A673 (cell line): ENCODE data around the gene PDGFRB. TPM values are rescaled to one million over a fixed set of nuclear protein-coding genes. Genes with fewer than 3 reads are reported as not detected.

Experiments
- BruUV-seq: library from RNA; stranded (reverse); fragments of 400-500 nt; replicated peaks from 2 replicates; lab custom pipeline; 2021; lab: Mats Ljungman, UMichigan
- CTCF ChIA-PET: fragments of 300-600 bp; sonication (Branson Sonifier 250); formaldehyde crosslinking; loops from one replicate; lab custom pipeline; 2022; ENCODE audit warnings: antibody characterized with exemption; lab: Charles Lee
- POLR2A ChIA-PET: fragments of 300-600 bp; sonication (Branson Sonifier 250); formaldehyde crosslinking; loops from one replicate; lab custom pipeline; 2022; ENCODE audit warnings: antibody characterized with exemption; ENCODE audit not compliant: low non-redundant PET; lab: Charles Lee
- DNase-seq: peaks from one replicate; pipeline ENCODE4 v3.0.0-alpha.2; 2015; ENCODE audit warnings: low spot score
- H3K27ac ChIP-seq: fragments of 200-600 bp; sonication (generic); 2 replicates; pipeline ENCODE4 v1.5.1; 2016; ENCODE audit warnings: mixed run types, low read depth, mild to moderate bottlenecking, mixed read lengths, antibody characterized with exemption, low read length; ENCODE audit not compliant: poor library complexity, severe bottlenecking
- H3K27me3 ChIP-seq: fragments of 200-600 bp; sonication (generic); replicated peaks from 2 replicates; pipeline ENCODE4 v1.6.1; 2017; ENCODE audit warnings: mixed run types, low read depth, mild to moderate bottlenecking, mixed read lengths, antibody characterized with exemption, low read length; ENCODE audit not compliant: insufficient read depth, poor library complexity
- H3K36me3 ChIP-seq: fragments of 200-600 bp; sonication (generic); 2 replicates; pipeline ENCODE4 v1.6.1; 2016; ENCODE audit warnings: mixed run types, mild to moderate bottlenecking, mixed read lengths, antibody characterized with exemption, low read length; ENCODE audit not compliant: insufficient read depth, poor library complexity, severe bottlenecking
- H3K4me1 ChIP-seq: fragments of 200-600 bp; sonication (generic); 2 replicates; pipeline ENCODE4 v1.6.1; 2017; ENCODE audit warnings: mixed run types, mild to moderate bottlenecking, mixed read lengths, antibody characterized with exemption, low read length; ENCODE audit not compliant: insufficient read depth, poor library complexity, severe bottlenecking
- H3K4me3 ChIP-seq: fragments of 200-600 bp; sonication (generic); 2 replicates; pipeline ENCODE4 v1.5.1; 2016; ENCODE audit warnings: low read depth, mixed run types, mild to moderate bottlenecking, mixed read lengths, low read length; ENCODE audit not compliant: poor library complexity, severe bottlenecking
- H3K9me3 ChIP-seq: fragments of 200-600 bp; sonication (generic); 2 replicates; pipeline ENCODE4 v1.6.1; 2016; ENCODE audit warnings: mixed run types, low read depth, mild to moderate bottlenecking, mixed read lengths, antibody characterized with exemption, low read length; ENCODE audit not compliant: poor library complexity, severe bottlenecking
- CTCF ChIP-seq: fragments of 300-800, 200-600 bp; sonication (generic); conservative IDR thresholded peaks from 2 replicates; pipeline ENCODE4 v1.5.1; 2017; ENCODE audit warnings: low read depth, mild to moderate bottlenecking, antibody characterized with exemption, low read length, moderate library complexity, mixed read lengths
- EZH2 ChIP-seq: fragments of 200-600 bp; sonication (generic); IDR thresholded peaks from 2 replicates; pipeline ENCODE4 v1.6.1; 2017; ENCODE audit warnings: borderline replicate concordance, low read depth, mild to moderate bottlenecking, mixed read lengths, antibody characterized with exemption, low read length; ENCODE audit not compliant: poor library complexity, severe bottlenecking
- intact Hi-C: fragments of 100-400 bp; cut with micrococcal nuclease; formaldehyde crosslinking; loops from one replicate; pipeline ENCODE4 v1.10.0; 2022; ENCODE audit not compliant: unreplicated experiment
- total RNA-seq: library from RNA; stranded (reverse); gene quantifications from 2 replicates; pipeline ENCODE4 v1.2.3, GENCODE V29; 2021

PDGFRB gene
- total RNA-seq, 1 experiment from 2014 or later = 25.9 TPM

- peaks cover 38% of the 10 kb centered on the region for H3K27me3 ChIP-seq
- TF ChIP-seq EZH2 (peak; percentile 17), CTCF (no peak)
- intact Hi-C loops = no loop called here
- no peaks in the 10 kb centered on the region for H3K9me3 ChIP-seq
- H3K4me1 ChIP-seq = no peaks in the 10 kb centered on the region
- no peak overlapping the region for H3K4me3 ChIP-seq
- H3K27ac ChIP-seq = no peak overlapping the region
- BruUV-seq = no TSS peak
- ChIA-PET CTCF (no interaction called here), POLR2A (no interaction called here)
- DNase-seq = no peak
- H3K36me3 ChIP-seq = no peaks in the 10 kb centered on the region
These were observed 33.7 kb upstream of the PDGFRB start for GRCh38 chr5:150189326-150189725.

- no peak overlapping the region for H3K27ac ChIP-seq
- POLR2A ChIA-PET = no interaction called here
- BruUV-seq = no TSS peak
These were observed 32.6 kb upstream of the PDGFRB start for GRCh38 chr5:150188146-150188842.

GRCh38 chr5:150186897-150187296 lies 31.3 kb upstream of the PDGFRB start:
- CTCF ChIA-PET = no interaction called here
- Histone ChIP-seq H3K36me3 (no peaks in the 10 kb centered on the region), H3K27me3 (peaks cover 38% of the 10 kb centered on the region), H3K4me1 (no peaks in the 10 kb centered on the region), H3K27ac (no peak overlapping the region), H3K4me3 (no peak overlapping the region), H3K9me3 (no peaks in the 10 kb centered on the region)
- no peak for TF ChIP-seq EZH2
- no peak for TF ChIP-seq CTCF
- no TSS peak for BruUV-seq
- intact Hi-C loops = no loop called here
- POLR2A ChIA-PET = no interaction called here
- DNase-seq = no peak

More at GRCh38 chr5:150188146-150188842, 32.6 kb upstream of the PDGFRB start:
- intact Hi-C loops = no loop called here
- no peak for DNase-seq
- no peaks in the 10 kb centered on the region for H3K36me3 ChIP-seq
- H3K9me3 ChIP-seq = no peaks in the 10 kb centered on the region
- no peaks in the 10 kb centered on the region for H3K4me1 ChIP-seq
- CTCF ChIA-PET = no interaction called here
- H3K4me3 ChIP-seq = no peak overlapping the region
- TF ChIP-seq EZH2 (no peak), CTCF (no peak)
- peaks cover 38% of the 10 kb centered on the region for H3K27me3 ChIP-seq
